HG03460 (cell line): ENCODE results near the gene TMEM116.
"Not testable (repeated sequence)": the region's sequence is repeated elsewhere in the genome, so short reads cannot be mapped to it uniquely, and the experiment has no call there.

Experiments
- ATAC-seq: cut with Tn5 transposase; IDR thresholded peaks from one replicate; pipeline ENCODE4 v1.9.1; 2021; ENCODE audit not compliant: unreplicated experiment

The TMEM116 gene

DNA sequence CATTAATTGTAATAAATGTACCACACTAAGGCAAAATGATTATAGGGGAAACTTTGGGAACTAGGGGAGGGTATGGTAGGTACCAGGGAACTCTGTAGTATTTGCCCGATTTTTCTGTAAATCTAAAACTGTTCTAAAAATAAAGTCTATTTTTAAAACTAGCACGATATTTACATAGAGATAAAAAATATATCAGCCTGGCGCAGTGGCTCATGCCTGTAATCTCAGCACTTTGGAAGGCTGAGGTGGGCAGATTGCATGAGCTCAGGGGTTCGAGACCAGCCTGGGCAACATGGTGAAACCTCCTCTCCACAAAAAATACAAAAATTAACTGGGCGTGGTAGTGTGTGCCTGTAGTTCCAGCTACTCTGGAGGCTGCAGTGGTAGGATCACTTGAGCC, 32.4 kb downstream of the TMEM116 start:
- no peak for ATAC-seq

DNA sequence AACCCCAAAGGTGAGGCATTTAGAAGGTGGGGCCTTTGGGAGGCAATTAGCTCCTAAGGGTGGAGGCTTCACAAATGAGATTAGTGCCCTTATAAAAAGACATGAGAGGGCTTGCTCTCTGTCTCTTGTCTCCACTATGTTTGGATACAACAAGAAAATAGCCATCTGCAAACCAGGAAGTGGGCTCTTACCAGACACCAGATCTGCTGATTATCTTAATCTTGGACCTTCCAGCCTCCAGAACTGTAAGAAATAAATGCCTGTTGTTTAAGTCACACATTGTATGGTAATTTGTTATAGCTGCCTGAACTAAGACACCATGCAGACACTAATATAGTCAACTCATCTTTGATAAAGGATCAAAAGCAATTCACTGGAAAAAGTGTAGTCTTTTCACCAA, 34.4 kb downstream of the TMEM116 start:
- no peak for ATAC-seq

DNA sequence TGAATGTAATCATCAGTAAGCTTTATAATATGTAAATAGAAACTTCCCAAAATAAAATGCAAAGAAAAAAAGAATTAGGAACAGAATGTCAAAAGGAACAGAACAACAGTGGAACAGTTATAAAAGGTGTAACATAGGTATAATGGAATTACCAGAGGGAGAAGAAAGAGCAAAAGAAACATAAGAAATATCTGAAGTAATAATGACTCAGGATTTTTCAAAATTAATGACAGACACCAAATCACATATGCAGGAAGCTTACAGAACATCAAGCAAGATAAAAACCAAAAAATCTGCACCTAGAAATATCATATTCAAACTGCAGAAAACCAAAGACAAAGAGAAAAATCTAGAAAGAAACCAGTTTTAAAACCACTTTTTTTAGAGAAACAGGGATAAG, 36.1 kb downstream of the TMEM116 start:
- ATAC-seq: no peak

- ATAC-seq: no peak
These were observed 36.7 kb downstream of the TMEM116 start for GRCh38 chr12:111976291-111976690.

DNA sequence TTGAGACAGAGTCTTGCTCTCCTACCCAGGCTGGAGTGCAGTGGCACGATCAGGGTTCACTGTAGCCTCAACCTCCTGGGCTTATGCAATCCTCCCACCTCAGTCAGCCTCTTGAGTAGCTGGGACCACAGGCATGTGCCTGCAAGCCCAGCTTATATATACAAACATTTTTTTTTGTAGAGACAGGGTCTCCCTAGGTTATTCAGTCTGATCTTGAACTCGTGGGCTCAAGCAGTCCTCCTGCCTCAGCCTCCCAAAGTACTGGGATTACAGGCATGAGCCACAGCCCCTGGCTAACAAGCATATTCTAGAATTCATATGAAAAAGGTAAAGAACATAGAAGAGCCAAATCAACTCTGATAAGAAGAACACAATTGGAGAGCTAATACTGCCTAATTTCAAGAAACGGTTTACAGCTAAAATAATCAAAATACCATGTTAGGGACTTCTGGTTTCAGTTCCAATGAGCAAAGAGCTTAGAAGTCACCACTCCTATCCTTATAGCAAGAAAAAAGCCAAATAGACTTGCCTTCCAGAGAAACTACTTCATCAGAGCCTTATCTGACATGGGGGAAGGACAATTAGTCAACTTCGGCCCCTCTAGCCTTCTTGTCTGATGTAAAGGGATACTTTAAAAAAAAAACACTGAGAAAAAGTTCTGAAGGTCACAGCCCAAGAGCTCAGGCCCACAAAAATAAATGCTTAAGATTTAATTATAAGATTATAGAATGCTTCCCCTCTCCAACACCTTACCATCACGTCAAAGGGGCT, 37.6 kb downstream of the TMEM116 start:
- no peak for ATAC-seq

- ATAC-seq: no peak
These were observed 41.2 kb downstream of the TMEM116 start for GRCh38 chr12:111971800-111972199.

- no peak for ATAC-seq
These were observed 48.0 kb downstream of the TMEM116 start for GRCh38 chr12:111964935-111965334.

GRCh38 chr12:111959518-111959917, 53.4 kb downstream of the TMEM116 start:
- ATAC-seq: not testable (repeated sequence)

- not testable (repeated sequence) for ATAC-seq
These were observed 55.7 kb downstream of the TMEM116 start for GRCh38 chr12:111957224-111957623.

- ATAC-seq: no peak
These were observed 58.0 kb downstream of the TMEM116 start for GRCh38 chr12:111954969-111955368.

DNA sequence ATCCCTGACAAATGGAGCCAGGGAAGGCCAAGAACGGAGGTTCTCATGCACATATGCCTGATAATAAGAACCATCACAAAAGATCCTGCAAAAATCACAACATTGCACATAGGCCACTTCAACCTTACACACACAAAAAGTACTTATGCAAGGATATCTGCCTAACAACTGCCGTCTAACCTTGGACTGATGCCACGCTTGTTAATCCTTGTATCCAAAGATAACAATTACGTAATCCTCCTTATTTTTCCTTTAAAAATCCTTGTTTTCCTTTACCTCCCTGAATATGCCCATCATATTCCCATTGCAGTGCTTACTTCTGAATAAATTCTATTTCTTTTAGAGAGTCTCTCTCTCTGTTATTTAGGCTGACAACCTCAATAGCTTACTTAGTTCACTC, 59.5 kb downstream of the TMEM116 start:
- ATAC-seq: no peak

DNA sequence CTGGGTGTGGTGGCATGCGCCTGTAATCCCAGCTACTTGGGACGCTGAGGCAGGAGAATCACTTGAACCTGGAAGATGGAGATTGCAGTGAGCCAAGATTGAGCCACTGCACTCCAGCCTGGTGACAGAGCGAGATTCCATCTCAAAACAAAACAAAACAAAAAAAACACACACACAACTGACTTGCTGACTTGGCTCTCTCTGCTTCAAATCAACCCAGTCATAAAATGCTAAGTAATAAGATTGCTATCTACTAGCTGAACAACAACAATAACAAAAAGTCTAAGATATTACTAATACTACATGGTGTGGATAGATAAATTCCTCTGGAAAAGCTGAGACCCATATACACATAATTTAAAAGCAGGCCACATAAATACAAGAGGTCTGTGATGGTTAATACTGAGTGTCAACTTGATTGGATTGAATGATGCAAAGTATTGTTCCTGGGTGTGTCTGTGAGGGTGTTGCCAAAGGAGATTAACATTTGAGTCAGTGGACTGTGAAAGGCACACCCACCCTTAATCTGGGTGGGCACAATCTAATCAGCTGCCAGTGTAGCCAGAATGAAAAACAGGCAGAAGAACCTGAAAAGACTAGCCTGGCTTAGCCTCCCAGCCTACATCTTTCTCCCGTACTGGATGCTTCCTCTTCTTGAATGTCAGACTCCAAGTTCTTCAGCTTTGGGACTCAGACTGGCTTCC, 60.7 kb downstream of the TMEM116 start:
- not testable (repeated sequence) for ATAC-seq

- not testable (repeated sequence) for ATAC-seq
These were observed 61.8 kb downstream of the TMEM116 start for GRCh38 chr12:111950961-111951676.

DNA sequence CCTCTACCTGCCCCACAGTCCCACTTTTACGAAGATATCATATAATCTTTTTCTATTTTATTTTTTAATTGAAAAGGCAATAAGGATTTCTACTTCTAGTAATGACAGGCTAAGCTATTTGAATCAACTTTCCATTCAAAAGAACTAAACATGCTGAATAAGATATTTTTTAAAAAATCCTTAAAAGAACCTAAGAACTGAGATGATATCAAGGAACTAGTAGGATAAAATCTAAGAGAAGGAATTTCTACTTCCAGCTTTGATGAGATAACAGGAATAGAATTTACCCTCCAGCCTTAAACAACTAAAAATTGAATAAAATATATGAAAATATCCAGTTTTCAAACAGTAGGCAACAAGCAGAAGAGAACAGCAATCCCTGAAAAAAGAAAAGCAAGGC, 69.0 kb downstream of the TMEM116 start:
- ATAC-seq: no peak

DNA sequence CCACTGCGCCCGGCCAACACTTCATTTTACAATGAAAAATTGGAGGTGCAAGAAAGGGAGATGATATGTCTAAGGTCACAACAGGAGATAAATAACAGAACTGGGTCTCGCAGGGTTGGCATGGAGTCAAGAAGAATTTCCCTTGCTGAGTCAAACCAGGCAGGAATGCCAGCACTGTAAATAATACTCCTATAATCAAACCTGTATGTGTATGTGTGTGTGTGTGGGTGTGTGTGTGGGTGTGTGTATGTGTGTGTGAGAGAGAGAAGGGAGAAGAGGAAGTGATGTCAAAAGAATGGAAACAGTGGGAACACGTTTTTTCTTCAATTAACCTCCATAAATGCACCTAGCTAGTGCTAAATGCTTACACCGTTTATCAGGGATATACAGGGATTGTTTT, 70.4 kb downstream of the TMEM116 start:
- ATAC-seq: no peak

DNA sequence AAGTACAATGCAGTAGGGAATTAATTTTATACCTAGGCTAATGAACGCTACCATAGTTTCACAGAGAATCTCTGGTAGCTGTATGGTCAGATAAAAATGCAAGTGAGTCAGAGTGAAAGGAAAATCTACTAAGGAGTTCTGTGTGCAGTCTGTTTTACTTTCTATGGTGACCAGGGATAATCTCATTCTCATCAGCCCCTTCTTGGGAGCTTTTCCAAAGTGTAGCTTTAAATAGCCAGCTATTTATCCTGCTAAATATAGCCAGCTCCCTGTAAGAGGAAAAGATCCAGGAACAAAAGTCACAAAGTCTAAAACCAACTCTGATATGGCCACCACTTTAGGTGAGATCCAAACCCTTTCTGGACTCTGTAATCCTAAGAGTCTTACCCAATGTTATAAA, 75.5 kb downstream of the TMEM116 start:
- ATAC-seq: no peak

DNA sequence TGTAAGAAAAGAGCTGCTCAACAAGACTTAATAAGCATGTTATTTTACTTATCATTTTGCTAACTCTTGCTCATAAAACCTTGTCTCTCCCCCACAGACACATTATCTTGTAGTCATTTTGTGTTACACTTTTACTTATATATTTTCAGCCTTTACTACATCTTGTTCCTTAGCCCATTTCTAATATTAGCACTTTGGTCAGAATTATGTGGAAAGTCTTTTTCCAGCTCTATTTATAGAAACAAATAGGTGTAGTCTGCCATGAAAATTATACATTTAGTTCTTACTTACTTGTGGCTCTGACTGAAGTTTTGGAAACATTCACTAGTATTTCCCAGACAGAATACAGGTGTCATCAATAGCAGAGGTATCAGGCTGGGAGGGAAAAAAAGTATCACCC, 76.1 kb downstream of the TMEM116 start:
- no peak for ATAC-seq

DNA sequence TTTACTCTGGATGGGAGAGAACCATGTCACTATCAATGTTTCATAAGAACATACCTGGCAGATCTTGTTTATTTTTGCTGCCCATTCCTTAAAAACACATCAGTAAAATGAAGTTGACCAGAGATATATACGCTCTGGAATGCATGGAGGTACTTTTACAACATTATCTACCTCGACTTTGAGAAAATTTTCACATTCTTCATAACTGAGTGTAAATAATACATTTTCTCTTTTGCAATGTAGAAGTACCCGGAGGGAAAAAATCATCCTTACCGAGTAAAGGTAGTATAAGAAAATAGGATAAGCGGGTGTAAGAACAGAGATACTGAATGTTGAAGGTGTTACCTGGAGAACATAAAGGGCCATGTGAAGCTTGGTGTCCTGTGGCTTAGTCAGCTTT, 80.7 kb downstream of the TMEM116 start:
- no peak for ATAC-seq

- ATAC-seq: no peak
These were observed 85.6 kb downstream of the TMEM116 start for GRCh38 chr12:111927346-111927745.

GRCh38 chr12:111926631-111927030, 86.3 kb downstream of the TMEM116 start:
- ATAC-seq: no peak

GRCh38 chr12:111925171-111925570, 87.8 kb downstream of the TMEM116 start:
- no peak for ATAC-seq

GRCh38 chr12:111907740-111908139, 105.2 kb downstream of the TMEM116 start:
- no peak for ATAC-seq
